OCI-LY7 (cell line): ENCODE data around the gene CAPN9. TPM values are rescaled to one million over a fixed set of nuclear protein-coding genes. Genes with fewer than 3 reads are reported as not detected.

ENCODE experiments used
- BruUV-seq: library from RNA; stranded (reverse); fragments of 400-500 nt; replicated peaks from 2 replicates; lab custom pipeline; 2021; lab: Mats Ljungman, UMichigan
- CTCF ChIA-PET: fragments of 300-600 bp; sonication (Branson Sonifier 250); formaldehyde crosslinking; loops from one replicate; lab custom pipeline; 2022; ENCODE audit warnings: antibody characterized with exemption; ENCODE audit not compliant: unreplicated experiment; lab: Charles Lee
- POLR2A ChIA-PET: fragments of 300-600 bp; sonication (Branson Sonifier 250); formaldehyde crosslinking; loops from one replicate; lab custom pipeline; 2022; ENCODE audit warnings: antibody characterized with exemption; lab: Charles Lee
- DNase-seq: peaks from one replicate; pipeline ENCODE4 v3.0.0-alpha.2; 2015; ENCODE audit warnings: low spot score
- H2AFZ ChIP-seq: fragments of 200-600 bp; sonication (generic), shearing (Covaris generic); 2 replicates; pipeline ENCODE4 v1.6.1; 2014; ENCODE audit warnings: mild to moderate bottlenecking, antibody characterized with exemption, low read length, moderate library complexity
- H3K27ac ChIP-seq: fragments of 200-600 bp; sonication (generic); 2 replicates; pipeline ENCODE4 v1.5.1; 2014; ENCODE audit warnings: mixed run types, low read depth, mild to moderate bottlenecking, moderate library complexity, low read length, inconsistent platforms; ENCODE audit not compliant: poor library complexity, severe bottlenecking
- H3K36me3 ChIP-seq: fragments of 200-600 bp; sonication (generic); 2 replicates; pipeline ENCODE4 v1.6.1; 2014; ENCODE audit warnings: mild to moderate bottlenecking, antibody characterized with exemption, low read length, moderate library complexity, mixed read lengths; ENCODE audit not compliant: insufficient read depth
- H3K4me1 ChIP-seq: fragments of 200-600 bp; sonication (generic); 2 replicates; pipeline ENCODE4 v1.5.1; 2014; ENCODE audit warnings: mild to moderate bottlenecking, low read length; ENCODE audit not compliant: insufficient read depth, poor library complexity, severe bottlenecking
- H3K4me2 ChIP-seq: fragments of 200-600 bp; sonication (generic); 2 replicates; pipeline ENCODE4 v1.6.1; 2014; ENCODE audit warnings: mild to moderate bottlenecking, low read length
- H3K4me3 ChIP-seq: fragments of 200-600 bp; sonication (generic); 2 replicates; pipeline ENCODE4 v1.5.1; 2014; ENCODE audit warnings: mild to moderate bottlenecking, low read depth, low read length; ENCODE audit not compliant: poor library complexity, severe bottlenecking
- H3K79me2 ChIP-seq: fragments of 200-600 bp; sonication (generic); 2 replicates; pipeline ENCODE4 v1.6.1; 2016; ENCODE audit warnings: low read depth, mild to moderate bottlenecking, low read length, moderate library complexity, mixed read lengths; ENCODE audit not compliant: insufficient read depth
- H3K9me2 ChIP-seq: fragments of 200-600 bp; sonication (generic); 2 replicates; pipeline ENCODE4 v1.6.1; 2016; ENCODE audit warnings: mild to moderate bottlenecking, low read length, mixed read lengths; ENCODE audit not compliant: insufficient read depth
- H3K9me3 ChIP-seq: fragments of 200-600 bp; sonication (generic); 2 replicates; pipeline ENCODE4 v1.6.1; 2014; ENCODE audit warnings: mild to moderate bottlenecking, mixed run types, low read length, mixed read lengths
- H4K20me1 ChIP-seq: fragments of 200-600 bp; sonication (generic); 2 replicates; pipeline ENCODE4 v1.6.1; 2014; ENCODE audit warnings: mild to moderate bottlenecking, antibody characterized with exemption, low read length, moderate library complexity, mixed read lengths; ENCODE audit not compliant: insufficient read depth
- EZH2phosphoT487 ChIP-seq: fragments of 200-600 bp; sonication (generic); IDR thresholded peaks from 2 replicates; pipeline ENCODE4 v1.6.1; 2018; ENCODE audit warnings: low read depth, borderline replicate concordance, mild to moderate bottlenecking, mixed run types, antibody characterized with exemption, low read length, moderate library complexity, mixed read lengths
- intact Hi-C: fragments of 100-400 bp; cut with micrococcal nuclease; formaldehyde crosslinking; loops from one replicate; pipeline ENCODE4 v1.10.0; 2022; ENCODE audit not compliant: unreplicated experiment
- total RNA-seq, 2 experiments: library from RNA; depleted of rRNA in 1 of 2; stranded (reverse); fragments of >200 nt in 1 of 2; shearing (Covaris generic) in 1 of 2; gene quantifications; 2 replicates each; pipeline ENCODE4 v1.2.3, GENCODE V29; 2014 to 2022
- TF ChIP-seq, protein P1 (sequence below): fragments of 200-600 bp; sonication (generic); conservative IDR thresholded peaks from 2 replicates; pipeline ENCODE4 v1.5.1; 2014; ENCODE audit warnings: mild to moderate bottlenecking, antibody characterized with exemption, low read length, moderate library complexity, mixed read lengths

Gene CAPN9
- total RNA-seq, 2 experiments from 2014 or later = not detected

DNA sequence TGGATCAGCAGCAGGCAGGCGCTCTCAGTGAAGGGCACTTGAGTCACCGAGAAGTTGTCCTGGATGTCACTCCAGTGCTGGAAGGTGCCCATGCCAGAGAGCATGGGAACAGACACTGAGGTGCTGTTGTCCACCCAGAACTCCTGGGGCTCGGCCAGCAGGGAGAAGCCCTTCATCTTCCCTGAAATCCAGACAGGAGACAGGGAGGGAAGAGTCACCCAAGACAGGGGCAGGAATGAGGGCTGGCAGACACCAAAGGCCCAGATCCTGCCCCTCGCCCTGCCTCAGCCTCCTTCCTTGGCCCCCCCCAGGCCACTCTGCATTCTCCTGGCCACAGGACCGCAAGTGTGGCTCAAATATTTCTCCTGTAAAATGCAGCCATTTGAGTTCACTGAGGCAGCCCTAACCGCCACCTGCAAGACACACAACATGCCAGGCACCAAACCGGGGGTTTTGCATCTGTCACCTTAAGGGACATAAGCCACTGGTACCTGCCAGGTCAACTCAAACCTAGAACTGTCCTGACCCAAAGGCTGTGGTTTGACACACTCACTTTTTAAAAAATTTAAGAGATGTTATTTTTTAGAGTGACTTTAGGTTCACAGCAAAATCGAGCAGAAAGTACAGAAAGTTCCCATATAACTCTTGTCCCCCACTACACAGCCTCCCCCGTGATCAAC is 41.0 kb upstream of the CAPN9 start:
- no peak overlapping the region for H3K27ac ChIP-seq
- TF ChIP-seq, protein P1, sequence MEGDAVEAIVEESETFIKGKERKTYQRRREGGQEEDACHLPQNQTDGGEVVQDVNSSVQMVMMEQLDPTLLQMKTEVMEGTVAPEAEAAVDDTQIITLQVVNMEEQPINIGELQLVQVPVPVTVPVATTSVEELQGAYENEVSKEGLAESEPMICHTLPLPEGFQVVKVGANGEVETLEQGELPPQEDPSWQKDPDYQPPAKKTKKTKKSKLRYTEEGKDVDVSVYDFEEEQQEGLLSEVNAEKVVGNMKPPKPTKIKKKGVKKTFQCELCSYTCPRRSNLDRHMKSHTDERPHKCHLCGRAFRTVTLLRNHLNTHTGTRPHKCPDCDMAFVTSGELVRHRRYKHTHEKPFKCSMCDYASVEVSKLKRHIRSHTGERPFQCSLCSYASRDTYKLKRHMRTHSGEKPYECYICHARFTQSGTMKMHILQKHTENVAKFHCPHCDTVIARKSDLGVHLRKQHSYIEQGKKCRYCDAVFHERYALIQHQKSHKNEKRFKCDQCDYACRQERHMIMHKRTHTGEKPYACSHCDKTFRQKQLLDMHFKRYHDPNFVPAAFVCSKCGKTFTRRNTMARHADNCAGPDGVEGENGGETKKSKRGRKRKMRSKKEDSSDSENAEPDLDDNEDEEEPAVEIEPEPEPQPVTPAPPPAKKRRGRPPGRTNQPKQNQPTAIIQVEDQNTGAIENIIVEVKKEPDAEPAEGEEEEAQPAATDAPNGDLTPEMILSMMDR = no peak
- no peak for TF ChIP-seq EZH2phosphoT487
- no peak overlapping the region for H2AFZ ChIP-seq
- ChIA-PET POLR2A (interaction anchor here (0.7 kb wide), 1 partner anchor 797 kb away, joined by 3 read pairs; no protein-coding TSS in a partner anchor), CTCF (no interaction called here)
- H3K36me3 ChIP-seq = no peaks in the 10 kb centered on the region
- H3K4me1 ChIP-seq = no peaks in the 10 kb centered on the region
- H3K4me3 ChIP-seq = no peak overlapping the region
- BruUV-seq = no TSS peak
- H3K9me2 ChIP-seq = no peaks in the 10 kb centered on the region
- no peaks in the 10 kb centered on the region for H3K79me2 ChIP-seq
- no peaks in the 10 kb centered on the region for H4K20me1 ChIP-seq
- DNase-seq = no peak
- intact Hi-C loops = no loop called here
- H3K9me3 ChIP-seq = no peaks in the 10 kb centered on the region
- H3K4me2 ChIP-seq = no peak overlapping the region

DNA sequence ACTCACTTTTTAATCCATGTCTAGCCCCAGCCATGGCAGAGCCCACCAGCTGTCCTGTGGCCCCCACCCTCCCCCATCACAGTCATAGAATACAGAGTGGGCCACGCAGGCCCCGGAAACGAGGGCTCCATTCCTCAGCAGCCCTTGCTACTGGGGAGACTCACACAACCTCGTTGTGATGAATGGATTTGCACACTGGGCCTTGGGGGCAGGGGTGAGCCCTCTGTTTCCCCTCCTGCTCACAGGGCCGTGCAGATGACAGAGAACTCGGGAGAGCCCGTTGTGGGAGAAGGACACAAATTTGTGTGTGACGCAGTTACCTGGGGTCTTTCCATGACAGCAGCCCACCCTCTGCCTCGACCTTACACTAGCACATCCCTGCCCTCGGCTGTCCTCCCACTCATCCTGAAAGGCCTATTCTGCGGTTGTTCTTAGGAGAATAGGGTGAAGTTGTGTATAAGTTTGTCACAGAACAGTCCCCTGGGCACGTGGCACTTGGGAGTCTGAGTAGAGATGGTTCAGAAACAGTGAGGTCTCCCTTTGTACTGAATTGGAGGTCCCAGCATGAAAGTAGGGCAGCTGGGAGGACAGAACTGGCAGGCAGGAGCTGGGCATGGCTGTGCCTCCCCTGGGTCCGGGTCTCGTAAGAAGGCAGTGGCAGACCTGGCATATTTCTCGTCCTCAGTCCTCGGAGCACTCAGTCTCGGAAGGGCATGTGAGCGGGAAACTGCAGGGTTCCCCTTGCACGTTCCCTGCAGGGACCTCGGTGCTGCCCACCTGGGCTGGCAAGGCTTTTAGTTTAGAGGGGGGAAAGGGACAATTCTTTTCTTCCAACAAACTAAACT is 40.1 kb upstream of the CAPN9 start:
- ChIA-PET CTCF (no interaction called here), POLR2A (no interaction called here)
- intact Hi-C loops = no loop called here
- Histone ChIP-seq H3K9me3 (no peaks in the 10 kb centered on the region), H3K79me2 (no peaks in the 10 kb centered on the region), H4K20me1 (no peaks in the 10 kb centered on the region), H3K4me1 (no peaks in the 10 kb centered on the region), H3K9me2 (no peaks in the 10 kb centered on the region), H3K27ac (no peak overlapping the region), H3K36me3 (no peaks in the 10 kb centered on the region), H2AFZ (no peak overlapping the region), H3K4me2 (no peak overlapping the region), H3K4me3 (no peak overlapping the region)
- BruUV-seq = no TSS peak
- no peak for TF ChIP-seq EZH2phosphoT487
- TF ChIP-seq, protein P1 = no peak
- DNase-seq = no peak
